ENCODE measurements around the gene BRAT1.

BRAT1 gene

GRCh38 chr7:2499181-2499580 lies 56.1 kb downstream of the BRAT1 start:
- H3K9ac ChIP-seq (ENCODE audit: low read length) = no peak overlapping the region
- H3K27me3 ChIP-seq (ENCODE audit: control insufficient read depth, insufficient read depth, low read length) = no peaks in the 10 kb centered on the region
- H3K36me3 ChIP-seq (ENCODE audit: control insufficient read depth, low read depth, low read length) = no peaks in the 10 kb centered on the region
- no peak overlapping the region for H3K4me3 ChIP-seq (ENCODE audit: low read length)
- no peak overlapping the region for H3K27ac ChIP-seq (ENCODE audit: low read length)
- H3K9me3 ChIP-seq (ENCODE audit: control insufficient read depth, low read depth, low read length) = no peaks in the 10 kb centered on the region
- peaks cover 28% of the 10 kb centered on the region for H3K4me1 ChIP-seq (ENCODE audit: control insufficient read depth, low read depth, low read length)

GRCh38 chr7:2498708-2499107 lies 56.6 kb downstream of the BRAT1 start:
- no peak overlapping the region for H3K27ac ChIP-seq (ENCODE audit: low read length)

GRCh38 chr7:2497500-2498336 lies 57.6 kb downstream of the BRAT1 start:
- Histone ChIP-seq H3K27me3 (ENCODE audit: control insufficient read depth, insufficient read depth, low read length) (no peaks in the 10 kb centered on the region), H3K9ac (ENCODE audit: low read length) (no peak overlapping the region), H3K27ac (ENCODE audit: low read length) (no peak overlapping the region), H3K9me3 (ENCODE audit: control insufficient read depth, low read depth, low read length) (no peaks in the 10 kb centered on the region), H3K36me3 (ENCODE audit: control insufficient read depth, low read depth, low read length) (no peaks in the 10 kb centered on the region), H3K4me3 (ENCODE audit: low read length) (no peak overlapping the region), H3K4me1 (ENCODE audit: control insufficient read depth, low read depth, low read length) (peaks cover 28% of the 10 kb centered on the region)

More at GRCh38 chr7:2498708-2499107, 56.6 kb downstream of the BRAT1 start:
- Histone ChIP-seq H3K9ac (ENCODE audit: low read length) (no peak overlapping the region), H3K4me3 (ENCODE audit: low read length) (no peak overlapping the region), H3K27me3 (ENCODE audit: control insufficient read depth, insufficient read depth, low read length) (no peaks in the 10 kb centered on the region), H3K36me3 (ENCODE audit: control insufficient read depth, low read depth, low read length) (no peaks in the 10 kb centered on the region), H3K4me1 (ENCODE audit: control insufficient read depth, low read depth, low read length) (peaks cover 28% of the 10 kb centered on the region), H3K9me3 (ENCODE audit: control insufficient read depth, low read depth, low read length) (no peaks in the 10 kb centered on the region)

- Histone ChIP-seq H3K27ac (ENCODE audit: low read length) (no peak overlapping the region), H3K9me3 (ENCODE audit: control insufficient read depth, low read depth, low read length) (no peaks in the 10 kb centered on the region), H3K36me3 (ENCODE audit: control insufficient read depth, low read depth, low read length) (no peaks in the 10 kb centered on the region), H3K9ac (ENCODE audit: low read length) (no peak overlapping the region), H3K4me3 (ENCODE audit: low read length) (no peak overlapping the region), H3K27me3 (ENCODE audit: control insufficient read depth, insufficient read depth, low read length) (no peaks in the 10 kb centered on the region), H3K4me1 (ENCODE audit: control insufficient read depth, low read depth, low read length) (peaks cover 28% of the 10 kb centered on the region)
Measured at GRCh38 chr7:2497065-2497464, 58.3 kb downstream of the BRAT1 start.

GRCh38 chr7:2496375-2496774 lies 58.9 kb downstream of the BRAT1 start:
- peaks cover 28% of the 10 kb centered on the region for H3K4me1 ChIP-seq (ENCODE audit: control insufficient read depth, low read depth, low read length)
- no peak overlapping the region for H3K4me3 ChIP-seq (ENCODE audit: low read length)
- no peaks in the 10 kb centered on the region for H3K9me3 ChIP-seq (ENCODE audit: control insufficient read depth, low read depth, low read length)
- no peaks in the 10 kb centered on the region for H3K36me3 ChIP-seq (ENCODE audit: control insufficient read depth, low read depth, low read length)
- H3K27ac ChIP-seq (ENCODE audit: low read length) = no peak overlapping the region
- H3K27me3 ChIP-seq (ENCODE audit: control insufficient read depth, insufficient read depth, low read length) = no peaks in the 10 kb centered on the region
- no peak overlapping the region for H3K9ac ChIP-seq (ENCODE audit: low read length)

- H3K36me3 ChIP-seq (ENCODE audit: control insufficient read depth, low read depth, low read length) = no peaks in the 10 kb centered on the region
- H3K27ac ChIP-seq (ENCODE audit: low read length) = no peak overlapping the region
- H3K4me3 ChIP-seq (ENCODE audit: low read length) = no peak overlapping the region
- peaks cover 27% of the 10 kb centered on the region for H3K4me1 ChIP-seq (ENCODE audit: control insufficient read depth, low read depth, low read length)
- H3K9me3 ChIP-seq (ENCODE audit: control insufficient read depth, low read depth, low read length) = no peaks in the 10 kb centered on the region
- no peak overlapping the region for H3K9ac ChIP-seq (ENCODE audit: low read length)
- H3K27me3 ChIP-seq (ENCODE audit: control insufficient read depth, insufficient read depth, low read length) = no peaks in the 10 kb centered on the region
Measured at GRCh38 chr7:2495418-2496299, 59.7 kb downstream of the BRAT1 start.

- H3K27ac ChIP-seq (ENCODE audit: low read length) = no peak overlapping the region
- no peak overlapping the region for H3K9ac ChIP-seq (ENCODE audit: low read length)
Measured at GRCh38 chr7:2494191-2495130, 60.9 kb downstream of the BRAT1 start.

GRCh38 chr7:2493205-2494164 lies 61.8 kb downstream of the BRAT1 start:
- no peak overlapping the region for H3K9ac ChIP-seq (ENCODE audit: low read length)
- H3K27me3 ChIP-seq (ENCODE audit: control insufficient read depth, insufficient read depth, low read length) = no peaks in the 10 kb centered on the region
- no peaks in the 10 kb centered on the region for H3K36me3 ChIP-seq (ENCODE audit: control insufficient read depth, low read depth, low read length)
- H3K4me1 ChIP-seq (ENCODE audit: control insufficient read depth, low read depth, low read length) = peaks cover 10% of the 10 kb centered on the region
- no peaks in the 10 kb centered on the region for H3K9me3 ChIP-seq (ENCODE audit: control insufficient read depth, low read depth, low read length)
- no peak overlapping the region for H3K27ac ChIP-seq (ENCODE audit: low read length)
- H3K4me3 ChIP-seq (ENCODE audit: low read length) = no peak overlapping the region

More at GRCh38 chr7:2494191-2495130, 60.9 kb downstream of the BRAT1 start:
- H3K4me3 ChIP-seq (ENCODE audit: low read length) = no peak overlapping the region
- no peaks in the 10 kb centered on the region for H3K36me3 ChIP-seq (ENCODE audit: control insufficient read depth, low read depth, low read length)
- peaks cover 17% of the 10 kb centered on the region for H3K4me1 ChIP-seq (ENCODE audit: control insufficient read depth, low read depth, low read length)
- no peaks in the 10 kb centered on the region for H3K27me3 ChIP-seq (ENCODE audit: control insufficient read depth, insufficient read depth, low read length)
- no peaks in the 10 kb centered on the region for H3K9me3 ChIP-seq (ENCODE audit: control insufficient read depth, low read depth, low read length)

- Histone ChIP-seq H3K9ac (ENCODE audit: low read length) (no peak overlapping the region), H3K36me3 (ENCODE audit: control insufficient read depth, low read depth, low read length) (no peaks in the 10 kb centered on the region), H3K27me3 (ENCODE audit: control insufficient read depth, insufficient read depth, low read length) (no peaks in the 10 kb centered on the region), H3K4me3 (ENCODE audit: low read length) (no peak overlapping the region), H3K9me3 (ENCODE audit: control insufficient read depth, low read depth, low read length) (no peaks in the 10 kb centered on the region), H3K4me1 (ENCODE audit: control insufficient read depth, low read depth, low read length) (peaks cover 3% of the 10 kb centered on the region), H3K27ac (ENCODE audit: low read length) (no peak overlapping the region)
Measured at GRCh38 chr7:2492038-2492437, 63.3 kb downstream of the BRAT1 start.

- H3K4me3 ChIP-seq (ENCODE audit: low read length) = no peak overlapping the region
- H3K27me3 ChIP-seq (ENCODE audit: control insufficient read depth, insufficient read depth, low read length) = no peaks in the 10 kb centered on the region
- no peak overlapping the region for H3K27ac ChIP-seq (ENCODE audit: low read length)
- no peaks in the 10 kb centered on the region for H3K36me3 ChIP-seq (ENCODE audit: control insufficient read depth, low read depth, low read length)
- no peaks in the 10 kb centered on the region for H3K9me3 ChIP-seq (ENCODE audit: control insufficient read depth, low read depth, low read length)
- H3K4me1 ChIP-seq (ENCODE audit: control insufficient read depth, low read depth, low read length) = no peaks in the 10 kb centered on the region
- no peak overlapping the region for H3K9ac ChIP-seq (ENCODE audit: low read length)
Measured at GRCh38 chr7:2490181-2490651, 65.1 kb downstream of the BRAT1 start.
